ENCODE data around the gene FAT4.

FAT4 gene

DNA sequence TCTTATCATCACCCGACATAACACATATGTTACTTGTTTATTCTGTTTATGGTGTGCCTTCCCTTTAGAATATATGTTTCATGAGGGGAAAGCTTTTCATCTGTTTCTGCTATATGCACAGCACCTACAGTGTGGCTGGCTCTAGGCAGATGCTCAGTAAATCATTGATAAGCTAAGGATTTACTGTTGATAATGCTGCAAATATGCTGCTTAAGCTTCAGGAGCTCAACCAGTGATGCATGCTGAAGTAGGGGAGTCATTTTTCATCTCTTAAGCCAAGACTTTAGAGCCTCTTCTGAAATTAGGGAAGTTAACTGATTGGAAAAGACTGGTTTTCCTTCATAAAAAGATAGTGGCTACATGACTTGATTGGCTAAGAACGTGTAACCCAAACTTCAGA, 16.4 kb downstream of the FAT4 start:
- no peak overlapping the region for H4K8ac ChIP-seq (ENCODE audit: low read depth, low read length)
- H3K27ac ChIP-seq (ENCODE audit: low read depth, low read length), result no peak overlapping the region
- no peak overlapping the region for H3K9ac ChIP-seq (ENCODE audit: low read length)
- H3K79me1 ChIP-seq (ENCODE audit: low read length), result no peaks in the 10 kb centered on the region
- no peak overlapping the region for H3K4me2 ChIP-seq (ENCODE audit: low read length)
- no peaks in the 10 kb centered on the region for H3K27me3 ChIP-seq (ENCODE audit: insufficient read depth, low read length, poor library complexity)
- no peak overlapping the region for H2BK15ac ChIP-seq (replicated peaks; ENCODE audit: low read depth)
- H4K5ac ChIP-seq (ENCODE audit: low read length), result no peak overlapping the region
- H3K56ac ChIP-seq (ENCODE audit: low read length), result no peak overlapping the region
- no peaks in the 10 kb centered on the region for H3K79me2 ChIP-seq (ENCODE audit: control insufficient read depth, insufficient read depth, low read length)
- H3K4me3 ChIP-seq (ENCODE audit: low read length), result no peak overlapping the region
- no peak for DNase-seq
- WGBS (ENCODE audit: extremely low coverage, insufficient coverage, low lambda C conversion rate), result no CpG with 5 or more reads among the region's 2 CpGs
- no peak overlapping the region for H2BK120ac ChIP-seq (ENCODE audit: low read depth, low read length)
- no peak overlapping the region for H2BK5ac ChIP-seq (ENCODE audit: low read length)
- no peak overlapping the region for H3K4ac ChIP-seq (ENCODE audit: low read depth, low read length)
- H2AK5ac ChIP-seq (ENCODE audit: low read length), result no peak overlapping the region
- no peaks in the 10 kb centered on the region for H3K36me3 ChIP-seq (ENCODE audit: control insufficient read depth, insufficient read depth, low read length)
- H3K23ac ChIP-seq (ENCODE audit: low read length), result no peak overlapping the region
- H3K18ac ChIP-seq (ENCODE audit: low read length), result no peak overlapping the region
- no peaks in the 10 kb centered on the region for H3K4me1 ChIP-seq (ENCODE audit: control insufficient read depth, low read depth, low read length)

DNA sequence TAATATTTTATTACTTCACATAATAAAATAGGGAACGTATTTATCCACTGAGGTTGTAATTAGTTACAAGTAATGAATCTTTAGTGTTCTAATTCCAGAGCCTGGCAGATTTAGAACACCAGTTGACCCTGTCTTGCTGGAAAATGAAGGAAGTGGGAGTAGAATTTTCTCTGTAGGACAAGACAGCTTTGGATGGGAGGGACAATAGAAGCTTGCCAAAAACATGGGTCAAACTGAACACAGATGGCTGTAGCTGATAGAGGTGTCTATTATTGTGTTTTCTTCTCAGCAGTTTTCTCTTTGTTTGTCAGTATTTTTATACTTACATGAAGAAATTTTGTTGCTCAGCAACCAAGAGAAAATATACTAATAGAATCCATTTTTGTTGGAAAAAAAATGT, 20.2 kb downstream of the FAT4 start:
- Histone ChIP-seq H3K18ac (ENCODE audit: low read length) (no peak overlapping the region), H4K5ac (ENCODE audit: low read length) (no peak overlapping the region), H3K4ac (ENCODE audit: low read depth, low read length) (no peak overlapping the region), H3K27ac (ENCODE audit: low read depth, low read length) (no peak overlapping the region), H3K27me3 (ENCODE audit: insufficient read depth, low read length, poor library complexity) (no peaks in the 10 kb centered on the region), H2BK15ac (replicated peaks; ENCODE audit: low read depth) (no peak overlapping the region), H3K9ac (ENCODE audit: low read length) (no peak overlapping the region), H3K36me3 (ENCODE audit: control insufficient read depth, insufficient read depth, low read length) (no peaks in the 10 kb centered on the region), H3K4me1 (ENCODE audit: control insufficient read depth, low read depth, low read length) (no peaks in the 10 kb centered on the region), H3K4me2 (ENCODE audit: low read length) (no peak overlapping the region), H3K23ac (ENCODE audit: low read length) (no peak overlapping the region), H2AK5ac (ENCODE audit: low read length) (no peak overlapping the region), H3K79me2 (ENCODE audit: control insufficient read depth, insufficient read depth, low read length) (no peaks in the 10 kb centered on the region), H2BK5ac (ENCODE audit: low read length) (no peak overlapping the region), H4K8ac (ENCODE audit: low read depth, low read length) (no peak overlapping the region), H2BK120ac (ENCODE audit: low read depth, low read length) (no peak overlapping the region), H3K79me1 (ENCODE audit: low read length) (no peaks in the 10 kb centered on the region), H3K56ac (ENCODE audit: low read length) (no peak overlapping the region), H3K4me3 (ENCODE audit: low read length) (no peak overlapping the region)
- no CpG with 5 or more reads among the region's 1 CpG for WGBS (ENCODE audit: extremely low coverage, insufficient coverage, low lambda C conversion rate)
- no peak for DNase-seq

DNA sequence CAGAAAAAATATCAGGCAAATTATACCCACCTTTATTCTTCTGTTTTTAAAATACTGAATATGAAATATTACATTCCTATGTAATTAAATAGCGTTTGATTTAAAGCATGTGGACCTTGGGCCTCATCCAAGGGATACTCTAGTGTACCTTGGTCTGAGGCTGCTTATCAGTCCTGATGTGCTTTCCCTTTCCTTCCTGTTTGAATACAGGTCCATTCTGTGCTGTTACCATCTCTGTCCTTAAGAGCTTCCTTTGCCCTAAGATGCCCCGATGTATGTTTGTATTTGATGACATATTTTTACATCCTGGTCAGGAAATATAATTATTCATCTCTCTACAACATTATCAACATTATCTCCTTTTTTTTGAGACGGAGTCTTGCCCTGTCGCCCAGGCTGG, 24.1 kb downstream of the FAT4 start:
- H4K8ac ChIP-seq (ENCODE audit: low read depth, low read length), result no peak overlapping the region
- no peaks in the 10 kb centered on the region for H3K4me1 ChIP-seq (ENCODE audit: control insufficient read depth, low read depth, low read length)
- DNase-seq, result no peak
- no peak overlapping the region for H3K27ac ChIP-seq (ENCODE audit: low read depth, low read length)
- H2BK5ac ChIP-seq (ENCODE audit: low read length), result no peak overlapping the region
- no peak overlapping the region for H2BK15ac ChIP-seq (replicated peaks; ENCODE audit: low read depth)
- no peak overlapping the region for H3K18ac ChIP-seq (ENCODE audit: low read length)
- no peak overlapping the region for H3K4me3 ChIP-seq (ENCODE audit: low read length)
- H3K4me2 ChIP-seq (ENCODE audit: low read length), result no peak overlapping the region
- H2BK120ac ChIP-seq (ENCODE audit: low read depth, low read length), result no peak overlapping the region
- no CpG with 5 or more reads among the region's 4 CpGs for WGBS (ENCODE audit: extremely low coverage, insufficient coverage, low lambda C conversion rate)
- H2AK5ac ChIP-seq (ENCODE audit: low read length), result no peak overlapping the region
- no peaks in the 10 kb centered on the region for H3K79me2 ChIP-seq (ENCODE audit: control insufficient read depth, insufficient read depth, low read length)
- no peak overlapping the region for H4K5ac ChIP-seq (ENCODE audit: low read length)
- no peak overlapping the region for H3K4ac ChIP-seq (ENCODE audit: low read depth, low read length)
- no peak overlapping the region for H3K9ac ChIP-seq (ENCODE audit: low read length)
- H3K36me3 ChIP-seq (ENCODE audit: control insufficient read depth, insufficient read depth, low read length), result no peaks in the 10 kb centered on the region
- H3K23ac ChIP-seq (ENCODE audit: low read length), result no peak overlapping the region
- H3K27me3 ChIP-seq (ENCODE audit: insufficient read depth, low read length, poor library complexity), result no peaks in the 10 kb centered on the region
- no peak overlapping the region for H3K56ac ChIP-seq (ENCODE audit: low read length)
- no peaks in the 10 kb centered on the region for H3K79me1 ChIP-seq (ENCODE audit: low read length)

GRCh38 chr4:125344198-125344597, 29.4 kb downstream of the FAT4 start:
- Histone ChIP-seq H3K4me2 (ENCODE audit: low read length) (no peak overlapping the region), H4K5ac (ENCODE audit: low read length) (no peak overlapping the region), H2BK120ac (ENCODE audit: low read depth, low read length) (no peak overlapping the region), H3K79me2 (ENCODE audit: control insufficient read depth, insufficient read depth, low read length) (no peaks in the 10 kb centered on the region), H2AK5ac (ENCODE audit: low read length) (no peak overlapping the region), H3K79me1 (ENCODE audit: low read length) (no peaks in the 10 kb centered on the region), H2BK15ac (replicated peaks; ENCODE audit: low read depth) (no peak overlapping the region), H3K56ac (ENCODE audit: low read length) (no peak overlapping the region), H3K4me3 (ENCODE audit: low read length) (no peak overlapping the region), H4K8ac (ENCODE audit: low read depth, low read length) (no peak overlapping the region), H3K27me3 (ENCODE audit: insufficient read depth, low read length, poor library complexity) (no peaks in the 10 kb centered on the region), H3K27ac (ENCODE audit: low read depth, low read length) (no peak overlapping the region), H2BK5ac (ENCODE audit: low read length) (no peak overlapping the region), H3K18ac (ENCODE audit: low read length) (no peak overlapping the region), H3K36me3 (ENCODE audit: control insufficient read depth, insufficient read depth, low read length) (no peaks in the 10 kb centered on the region), H3K9ac (ENCODE audit: low read length) (no peak overlapping the region), H3K23ac (ENCODE audit: low read length) (no peak overlapping the region), H3K4me1 (ENCODE audit: control insufficient read depth, low read depth, low read length) (no peaks in the 10 kb centered on the region), H3K4ac (ENCODE audit: low read depth, low read length) (no peak overlapping the region)
- WGBS (ENCODE audit: extremely low coverage, insufficient coverage, low lambda C conversion rate), result no CpG with 5 or more reads among the region's 2 CpGs
- DNase-seq, result no peak

GRCh38 chr4:125346616-125347015, 31.9 kb downstream of the FAT4 start:
- H3K27me3 ChIP-seq (ENCODE audit: insufficient read depth, low read length, poor library complexity), result no peaks in the 10 kb centered on the region
- no peak overlapping the region for H3K9ac ChIP-seq (ENCODE audit: low read length)
- no peak overlapping the region for H2BK120ac ChIP-seq (ENCODE audit: low read depth, low read length)
- H3K4me2 ChIP-seq (ENCODE audit: low read length), result no peak overlapping the region
- no peak overlapping the region for H3K23ac ChIP-seq (ENCODE audit: low read length)
- H3K56ac ChIP-seq (ENCODE audit: low read length), result no peak overlapping the region
- H2BK5ac ChIP-seq (ENCODE audit: low read length), result no peak overlapping the region
- H3K36me3 ChIP-seq (ENCODE audit: control insufficient read depth, insufficient read depth, low read length), result no peaks in the 10 kb centered on the region
- H3K27ac ChIP-seq (ENCODE audit: low read depth, low read length), result no peak overlapping the region
- H4K8ac ChIP-seq (ENCODE audit: low read depth, low read length), result no peak overlapping the region
- H3K4me1 ChIP-seq (ENCODE audit: control insufficient read depth, low read depth, low read length), result no peaks in the 10 kb centered on the region
- no peak overlapping the region for H2AK5ac ChIP-seq (ENCODE audit: low read length)
- H3K79me2 ChIP-seq (ENCODE audit: control insufficient read depth, insufficient read depth, low read length), result no peaks in the 10 kb centered on the region
- no peak overlapping the region for H3K4ac ChIP-seq (ENCODE audit: low read depth, low read length)
- H3K4me3 ChIP-seq (ENCODE audit: low read length), result no peak overlapping the region
- no peaks in the 10 kb centered on the region for H3K79me1 ChIP-seq (ENCODE audit: low read length)
- no peak for DNase-seq
- H4K5ac ChIP-seq (ENCODE audit: low read length), result no peak overlapping the region
- WGBS (ENCODE audit: extremely low coverage, insufficient coverage, low lambda C conversion rate), result no CpG with 5 or more reads among the region's 4 CpGs
- no peak overlapping the region for H2BK15ac ChIP-seq (replicated peaks; ENCODE audit: low read depth)
- no peak overlapping the region for H3K18ac ChIP-seq (ENCODE audit: low read length)

- WGBS (ENCODE audit: extremely low coverage, insufficient coverage, low lambda C conversion rate), result no CpG with 5 or more reads among the region's 4 CpGs
- H3K23ac ChIP-seq (ENCODE audit: low read length), result no peak overlapping the region
- H3K4me1 ChIP-seq (ENCODE audit: control insufficient read depth, low read depth, low read length), result no peaks in the 10 kb centered on the region
- no peaks in the 10 kb centered on the region for H3K36me3 ChIP-seq (ENCODE audit: control insufficient read depth, insufficient read depth, low read length)
- H2BK120ac ChIP-seq (ENCODE audit: low read depth, low read length), result no peak overlapping the region
- no peaks in the 10 kb centered on the region for H3K27me3 ChIP-seq (ENCODE audit: insufficient read depth, low read length, poor library complexity)
- no peak overlapping the region for H3K9ac ChIP-seq (ENCODE audit: low read length)
- no peak overlapping the region for H4K5ac ChIP-seq (ENCODE audit: low read length)
- no peak overlapping the region for H3K27ac ChIP-seq (ENCODE audit: low read depth, low read length)
- H3K18ac ChIP-seq (ENCODE audit: low read length), result no peak overlapping the region
- no peak overlapping the region for H3K4me3 ChIP-seq (ENCODE audit: low read length)
- H2BK15ac ChIP-seq (replicated peaks; ENCODE audit: low read depth), result no peak overlapping the region
- H2BK5ac ChIP-seq (ENCODE audit: low read length), result no peak overlapping the region
- no peaks in the 10 kb centered on the region for H3K79me1 ChIP-seq (ENCODE audit: low read length)
- no peaks in the 10 kb centered on the region for H3K79me2 ChIP-seq (ENCODE audit: control insufficient read depth, insufficient read depth, low read length)
- H4K8ac ChIP-seq (ENCODE audit: low read depth, low read length), result no peak overlapping the region
- no peak overlapping the region for H3K56ac ChIP-seq (ENCODE audit: low read length)
- no peak for DNase-seq
- H2AK5ac ChIP-seq (ENCODE audit: low read length), result no peak overlapping the region
- H3K4ac ChIP-seq (ENCODE audit: low read depth, low read length), result no peak overlapping the region
- H3K4me2 ChIP-seq (ENCODE audit: low read length), result no peak overlapping the region
Measured at GRCh38 chr4:125350470-125351135, 35.8 kb downstream of the FAT4 start.

Measured in mesendoderm (in vitro differentiated cells).